K562 (cell line): ENCODE data around the gene OBSCN. TPM values are rescaled to one million over a fixed set of nuclear protein-coding genes. Genes with fewer than 3 reads are reported as not detected.

Experiments used
- ATAC-seq: fragments of 200-7000 bp; cut with Tn5 transposase; 3 replicates; pipeline ENCODE4 v1.9.1; 2020; ENCODE audit warnings: moderate library complexity
- BruUV-seq: library from RNA; stranded (reverse); fragments of 400-500 nt; replicated peaks from 2 replicates; lab custom pipeline; 2021; lab: Mats Ljungman, UMichigan
- CTCF ChIA-PET: fragments of 300-600 bp; formaldehyde crosslinking; extraction: SDS; loops from one replicate; lab custom pipeline; 2021; ENCODE audit warnings: low intra/inter-chr PET ratio; lab: Yijun Ruan, JAX
- POLR2A ChIA-PET: fragments of 300-600, 350-650 bp; sonication (Branson Sonifier 250); formaldehyde crosslinking; extraction: SDS; loops from one replicate; lab custom pipeline; 2021; ENCODE audit warnings: antibody characterized with exemption, inconsistent platforms; lab: Yijun Ruan, JAX
- DNase-seq, 4 experiments: peaks; one replicate each; pipeline versions ENCODE4 v3.0.0 to v3.0.0-alpha.2; 2011 to 2018; ENCODE audit warnings: low spot score in 3 of 4, mixed read lengths in 3 of 4; ENCODE audit errors: extremely low read depth in 1 of 4
- FAIRE-seq: peaks from 2 replicates; lab custom pipeline; 2011; peaks lifted over from hg19 to GRCh38; lab: Jason Lieb, UNC
- H2AFZ ChIP-seq: 2 replicates; pipeline ENCODE4 v1.6.0; 2011; ENCODE audit warnings: low read depth, low read length, control low read depth, inconsistent platforms
- H3K27ac ChIP-seq: fragments of 200-600 bp; 3 replicates; pipeline ENCODE4 v1.8.0; 2011; ENCODE audit warnings: low read depth, mild to moderate bottlenecking, control low read depth, inconsistent platforms, low read length, moderate library complexity, mixed read lengths; ENCODE audit errors: extremely low read depth
- H3K27me3 ChIP-seq, 2 experiments: fragments of 300-600 bp in 1 of 2; 2 replicates in 1 of 2; 3 replicates in 1 of 2; pipeline versions ENCODE4 v1.6.0 to v1.8.0; 2011; ENCODE audit warnings: inconsistent platforms in 2 of 2, low read length in 2 of 2, mild to moderate bottlenecking in 1 of 2, mixed read lengths in 1 of 2, moderate library complexity in 1 of 2; ENCODE audit not compliant: control insufficient read depth in 2 of 2, insufficient read depth in 2 of 2
- H3K36me3 ChIP-seq: fragments of 300-600 bp; 3 replicates; pipeline ENCODE4 v1.8.0; 2011; ENCODE audit warnings: mild to moderate bottlenecking, low read length, inconsistent platforms; ENCODE audit not compliant: control insufficient read depth, insufficient read depth
- H3K4me1 ChIP-seq, 2 experiments: fragments of 200-600 bp in 1 of 2; replicated peaks in 1 of 2; 2 replicates in 1 of 2; 3 replicates in 1 of 2; pipeline versions ENCODE4 v1.5.1 to v1.8.0; 2011; ENCODE audit warnings: inconsistent platforms in 2 of 2, low read length in 2 of 2, mild to moderate bottlenecking in 1 of 2, mixed read lengths in 1 of 2, moderate library complexity in 1 of 2; ENCODE audit not compliant: control insufficient read depth in 2 of 2, insufficient read depth in 2 of 2
- H3K4me2 ChIP-seq: 2 replicates; pipeline ENCODE4 v1.6.1; 2011; ENCODE audit warnings: low read length, control low read depth, inconsistent platforms, mixed read lengths; ENCODE audit not compliant: insufficient read depth
- H3K4me3 ChIP-seq: fragments of 200-600 bp; sonication (generic), shearing (Covaris generic); 2 replicates; pipeline ENCODE4 v1.5.1; 2016; ENCODE audit warnings: control low read depth, inconsistent platforms
- H3K79me2 ChIP-seq: fragments of 200-600 bp; 3 replicates; pipeline ENCODE4 v1.8.0; 2011; ENCODE audit warnings: low read length, inconsistent platforms; ENCODE audit not compliant: control insufficient read depth, insufficient read depth
- H3K9ac ChIP-seq, 2 experiments: 2 replicates each; pipeline versions ENCODE4 v1.6.0 to v1.6.1; 2011; ENCODE audit warnings: low read depth in 2 of 2, low read length in 2 of 2, control low read depth in 1 of 2, inconsistent platforms in 1 of 2, mild to moderate bottlenecking in 1 of 2, mixed read lengths in 1 of 2; ENCODE audit not compliant: insufficient read depth in 1 of 2
- H3K9me1 ChIP-seq: one replicate; pipeline ENCODE4 v1.6.0; 2011; ENCODE audit warnings: inconsistent platforms, mild to moderate bottlenecking, low read length, moderate library complexity; ENCODE audit not compliant: control insufficient read depth, insufficient read depth
- H3K9me3 ChIP-seq: replicated peaks from 2 replicates; pipeline ENCODE4 v1.5.1; 2011; ENCODE audit warnings: low read depth, low read length, inconsistent platforms; ENCODE audit not compliant: control insufficient read depth, insufficient read depth
- H4K20me1 ChIP-seq: replicated peaks from 2 replicates; pipeline ENCODE4 v1.6.1; 2011; ENCODE audit warnings: low read length, inconsistent platforms, mixed read lengths; ENCODE audit not compliant: control insufficient read depth, insufficient read depth
- ATF3 ChIP-seq, 2 experiments: fragments of 450-650 bp in 1 of 2; sonication (generic) in 1 of 2; formaldehyde crosslinking in 1 of 2; IDR thresholded peaks in 1 of 2; conservative IDR thresholded peaks in 1 of 2; 2 replicates each; pipeline versions ENCODE4 v1.6.1 to v1.8.1; 2016 to 2023; ENCODE audit warnings: mild to moderate bottlenecking in 2 of 2, moderate library complexity in 2 of 2, inconsistent platforms in 1 of 2, missing genetic modification reagents in 1 of 2
- KHSRP ChIP-seq: fragments of 450-650 bp; IDR thresholded peaks from 2 replicates; pipeline ENCODE4 v1.6.1; 2017
- MIER1 ChIP-seq: fragments of 450-650 bp; IDR thresholded peaks from 2 replicates; pipeline ENCODE4 v1.6.1; 2016; ENCODE audit warnings: antibody characterized with exemption, mild to moderate bottlenecking, low read depth
- PCBP1 ChIP-seq: fragments of 200-400 bp; formaldehyde crosslinking; IDR thresholded peaks from 2 replicates; pipeline ENCODE4 v1.6.1; 2018; ENCODE audit warnings: mild to moderate bottlenecking, low read depth, low read length; ENCODE audit not compliant: poor library complexity, severe bottlenecking
- POLR2AphosphoS5 ChIP-seq: IDR thresholded peaks from 2 replicates; pipeline ENCODE4 v1.6.1; 2011; ENCODE audit warnings: mild to moderate bottlenecking, low read depth, low read length, moderate library complexity; ENCODE audit not compliant: control insufficient read depth, insufficient read depth
- POU5F1 ChIP-seq: fragments of 150-350 bp; IDR thresholded peaks from 2 replicates; pipeline ENCODE4 v1.6.1; 2014; ENCODE audit warnings: borderline replicate concordance, low read length, low read depth, mild to moderate bottlenecking; ENCODE audit not compliant: partially characterized antibody
- PRMT5 ChIP-seq: sonication (generic); formaldehyde crosslinking; IDR thresholded peaks from 2 replicates; pipeline ENCODE4 v1.5.0; 2020; ENCODE audit warnings: missing genetic modification reagents
- SAFB ChIP-seq: fragments of 200-400 bp; formaldehyde crosslinking; IDR thresholded peaks from 2 replicates; pipeline ENCODE4 v1.6.1; 2017; ENCODE audit warnings: low read depth, low read length, borderline replicate concordance
- SETDB1 ChIP-seq: IDR thresholded peaks from one replicate; pipeline ENCODE4 v1.6.1; 2012; ENCODE audit warnings: low read length, control low read depth, inconsistent platforms
- SMC3 ChIP-seq: conservative IDR thresholded peaks from 2 replicates; pipeline ENCODE4 v1.6.1; 2011; ENCODE audit warnings: low read depth, low read length, improper control_type of control experiment; ENCODE audit not compliant: insufficient read depth
- SRSF9 ChIP-seq: fragments of 200-400 bp; formaldehyde crosslinking; IDR thresholded peaks from 2 replicates; pipeline ENCODE4 v1.6.1; 2017; ENCODE audit warnings: low read depth, low read length, borderline replicate concordance
- ZBTB33 ChIP-seq: sonication (generic); formaldehyde crosslinking; IDR thresholded peaks from 2 replicates; pipeline ENCODE4 v1.8.1; 2023; ENCODE audit warnings: mild to moderate bottlenecking, missing genetic modification reagents
- ZNF263 ChIP-seq: sonication (generic); formaldehyde crosslinking; IDR thresholded peaks from 2 replicates; pipeline ENCODE4 v1.8.0; 2022; ENCODE audit warnings: mild to moderate bottlenecking, missing genetic modification reagents, borderline replicate concordance
- ZNF717 ChIP-seq: fragments of 250-450 bp; sonication (Bioruptor Pico); IDR thresholded peaks from 2 replicates; pipeline ENCODE4 v1.5.0; 2021
- ZSCAN29 ChIP-seq: fragments of 450-650 bp; IDR thresholded peaks from 2 replicates; pipeline ENCODE4 v1.6.1; 2017
- WGBS: fragments of 100-300 bp; shearing (Covaris generic); methylation state at CpG from one replicate; pipeline ENCODE4 v1.1.6; 2016; ENCODE audit warnings: low coverage, mixed read lengths; ENCODE audit not compliant: insufficient coverage; ENCODE audit errors: missing lambda C conversion rate; 5-methylcytosine and 5-hydroxymethylcytosine counted together
- in situ Hi-C: fragments of 300-500 bp; cut with MboI; formaldehyde crosslinking; loops from 4 replicates; pipeline ENCODE4 v1.15.0; 2018; ENCODE audit warnings: inconsistent platforms, mixed read lengths
- intact Hi-C: fragments of 100-400 bp; cut with micrococcal nuclease; formaldehyde crosslinking; loops from 2 replicates; pipeline ENCODE4 v1.14.2; 2022
- polyA plus RNA-seq, 8 experiments: library from polyadenylated mRNA; depleted of rRNA in 4 of 8; stranded (reverse) in 5 of 8; unstranded in 3 of 8; fragments of >200 nt; fragmentation: Nextera tagmentation in 2 of 8; fragmentation: Illumina TruSeq in 1 of 8; extraction: Ambion mirVana in 2 of 8; extraction: Trizol in 1 of 8; gene quantifications; 2 replicates each; pipeline versions ENCODE4 v1.2.1 to v1.2.3, GENCODE V29; 2011 to 2014; ENCODE audit warnings: inconsistent platforms in 1 of 8, missing spikeins in 1 of 8
- total RNA-seq, 7 experiments: library from RNA; depleted of rRNA in 6 of 7; stranded (reverse); fragments of >200 nt in 6 of 7; fragmentation: Illumina TruSeq in 2 of 7; extraction: Trizol in 2 of 7; gene quantifications; 2 replicates each; pipeline versions ENCODE4 v1.2.1 to v1.2.3, GENCODE V29; 2011 to 2021; ENCODE audit warnings: low replicate concordance in 1 of 7
- TF ChIP-seq, protein P1 (sequence below): fragments of 250-450 bp; sonication (Bioruptor Pico); IDR thresholded peaks from 2 replicates; pipeline ENCODE4 v1.9.0; 2021; ENCODE audit warnings: mild to moderate bottlenecking, inconsistent platforms

Gene OBSCN
- total and polyA plus RNA-seq, 9 of the 15 experiments (the other 6 are each of a cell fraction or from before 2014, with no cell fraction given) = 0.18 to 19.7 (median 3.6) TPM

- H3K79me2 ChIP-seq = no peaks in the 10 kb centered on the region
- DNase-seq (no peak), ATAC-seq (no peak), FAIRE-seq (no peak)
- no TSS peak for BruUV-seq
- peaks cover 0 to 8% of the 10 kb centered on the region in 2 experiments; a peak in 2 of 5 replicates for H3K27me3 ChIP-seq
- no peak overlapping the region for H3K27ac ChIP-seq
- H3K36me3 ChIP-seq = no peaks in the 10 kb centered on the region
- no peak overlapping the region for H3K9ac ChIP-seq
- peaks cover 3% of the 10 kb centered on the region; the same call in 1 of the 2 replicates for H3K9me3 ChIP-seq
- intact Hi-C loops = loop anchor here (5.0 kb wide), 1 partner anchor 305 kb away; no protein-coding TSS in a partner anchor
- H3K4me1 ChIP-seq = peaks cover 0 to 65% of the 10 kb centered on the region in 2 experiments; a peak in 3 of 5 replicates
- no peak overlapping the region for H2AFZ ChIP-seq
- ChIA-PET POLR2A (no interaction called here), CTCF (interaction anchor here (0.6 to 2.4 kb wide), 2 partner anchors 156 to 303 kb away, joined by 4 to 15 read pairs; no protein-coding TSS in a partner anchor)
- H3K4me2 ChIP-seq = no peak overlapping the region
- in situ Hi-C loops = no loop called here
- H3K9me1 ChIP-seq = no peaks in the 10 kb centered on the region
- WGBS = 94% methylated on average over 36 of the region's 66 CpGs
- 0 out of 2 replicates have a peak, but pooled peaks cover 2% of the 10 kb centered on the region for H4K20me1 ChIP-seq
- no peak overlapping the region for H3K4me3 ChIP-seq
- TF ChIP-seq PCBP1 = peak; percentile 68
- no peak for TF ChIP-seq ZNF263 (CRISPR knock-in tag)
- TF ChIP-seq ZBTB33 (CRISPR knock-in tag) = peak; percentile 92
- TF ChIP-seq PRMT5 (CRISPR knock-in tag) = no peak
- no peak for TF ChIP-seq SETDB1
- no peak for TF ChIP-seq SMC3
- TF ChIP-seq ATF3 (IDR thresholded peaks at IDR 0.05) = peak; percentile 8; the same call in 1 of the 2 replicates
- TF ChIP-seq ATF3 (CRISPR knock-in tag; conservative IDR thresholded peaks at IDR 0.05) = no peak
- no peak for TF ChIP-seq POLR2AphosphoS5
- no peak for TF ChIP-seq POU5F1
- TF ChIP-seq MIER1 = no peak
- no peak for TF ChIP-seq SRSF9
- no peak for TF ChIP-seq KHSRP
- TF ChIP-seq, protein P1, sequence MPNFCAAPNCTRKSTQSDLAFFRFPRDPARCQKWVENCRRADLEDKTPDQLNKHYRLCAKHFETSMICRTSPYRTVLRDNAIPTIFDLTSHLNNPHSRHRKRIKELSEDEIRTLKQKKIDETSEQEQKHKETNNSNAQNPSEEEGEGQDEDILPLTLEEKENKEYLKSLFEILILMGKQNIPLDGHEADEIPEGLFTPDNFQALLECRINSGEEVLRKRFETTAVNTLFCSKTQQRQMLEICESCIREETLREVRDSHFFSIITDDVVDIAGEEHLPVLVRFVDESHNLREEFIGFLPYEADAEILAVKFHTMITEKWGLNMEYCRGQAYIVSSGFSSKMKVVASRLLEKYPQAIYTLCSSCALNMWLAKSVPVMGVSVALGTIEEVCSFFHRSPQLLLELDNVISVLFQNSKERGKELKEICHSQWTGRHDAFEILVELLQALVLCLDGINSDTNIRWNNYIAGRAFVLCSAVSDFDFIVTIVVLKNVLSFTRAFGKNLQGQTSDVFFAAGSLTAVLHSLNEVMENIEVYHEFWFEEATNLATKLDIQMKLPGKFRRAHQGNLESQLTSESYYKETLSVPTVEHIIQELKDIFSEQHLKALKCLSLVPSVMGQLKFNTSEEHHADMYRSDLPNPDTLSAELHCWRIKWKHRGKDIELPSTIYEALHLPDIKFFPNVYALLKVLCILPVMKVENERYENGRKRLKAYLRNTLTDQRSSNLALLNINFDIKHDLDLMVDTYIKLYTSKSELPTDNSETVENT (CRISPR knock-in tag) = 0 out of 2 replicates have a peak, but pooled peaks have one; percentile 17
- TF ChIP-seq ZSCAN29 = no peak
- TF ChIP-seq SAFB = 0 out of 2 replicates have a peak, but pooled peaks have one; percentile 32
- no peak for TF ChIP-seq ZNF717 (CRISPR knock-in tag)
These were observed 4.6 kb downstream of the OBSCN start for GRCh38 chr1:228212415-228212965.
